CD4-positive, alpha-beta T cell treated with Interleukin-21 for 1 hour (primary cell): ENCODE measurements around the gene PDK3.

ENCODE experiments used
- DNase-seq: peaks from one replicate; pipeline ENCODE4 v3.0.0-alpha.2; 2020

The PDK3 gene

DNA sequence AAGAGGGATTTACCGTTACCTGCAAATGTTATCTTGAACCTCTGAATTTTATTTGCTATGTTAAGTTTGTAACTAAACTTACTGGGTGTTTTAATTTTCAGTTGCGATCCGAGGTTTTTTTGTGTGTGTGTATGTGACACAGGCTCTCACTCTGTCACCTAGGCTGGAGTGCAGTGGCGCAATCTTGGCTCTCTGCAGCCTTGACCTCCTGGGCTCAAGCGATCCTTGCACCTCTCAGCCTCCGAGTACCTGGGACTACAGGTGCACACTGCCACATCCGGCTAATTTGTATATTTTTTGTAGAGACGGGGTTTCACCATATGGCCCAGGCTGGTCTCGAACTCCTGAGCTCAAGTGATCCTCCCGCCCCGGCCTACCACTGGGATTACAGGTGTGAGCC lies 18.5 kb downstream of the PDK3 start:
- DNase-seq: no peak

DNA sequence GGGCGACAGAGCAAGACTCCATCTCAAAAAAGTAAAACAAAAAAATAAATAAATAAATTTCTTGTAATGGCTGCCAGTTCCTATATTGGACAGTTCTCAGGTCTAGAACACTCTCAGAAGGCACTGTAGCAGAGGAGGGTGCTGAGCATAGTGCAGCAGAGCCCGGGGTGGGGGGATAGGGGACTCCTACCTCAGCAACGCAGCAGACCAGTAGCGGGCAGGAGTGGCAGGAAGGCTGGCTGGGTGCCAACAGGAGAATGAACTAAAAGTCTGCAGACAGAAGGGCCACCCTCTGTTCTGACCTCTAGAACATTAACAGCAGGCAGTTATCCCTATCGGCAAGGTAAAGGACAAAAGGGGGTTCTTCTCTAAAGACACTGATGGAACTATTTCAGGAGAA lies 20.2 kb downstream of the PDK3 start:
- no peak for DNase-seq

DNA sequence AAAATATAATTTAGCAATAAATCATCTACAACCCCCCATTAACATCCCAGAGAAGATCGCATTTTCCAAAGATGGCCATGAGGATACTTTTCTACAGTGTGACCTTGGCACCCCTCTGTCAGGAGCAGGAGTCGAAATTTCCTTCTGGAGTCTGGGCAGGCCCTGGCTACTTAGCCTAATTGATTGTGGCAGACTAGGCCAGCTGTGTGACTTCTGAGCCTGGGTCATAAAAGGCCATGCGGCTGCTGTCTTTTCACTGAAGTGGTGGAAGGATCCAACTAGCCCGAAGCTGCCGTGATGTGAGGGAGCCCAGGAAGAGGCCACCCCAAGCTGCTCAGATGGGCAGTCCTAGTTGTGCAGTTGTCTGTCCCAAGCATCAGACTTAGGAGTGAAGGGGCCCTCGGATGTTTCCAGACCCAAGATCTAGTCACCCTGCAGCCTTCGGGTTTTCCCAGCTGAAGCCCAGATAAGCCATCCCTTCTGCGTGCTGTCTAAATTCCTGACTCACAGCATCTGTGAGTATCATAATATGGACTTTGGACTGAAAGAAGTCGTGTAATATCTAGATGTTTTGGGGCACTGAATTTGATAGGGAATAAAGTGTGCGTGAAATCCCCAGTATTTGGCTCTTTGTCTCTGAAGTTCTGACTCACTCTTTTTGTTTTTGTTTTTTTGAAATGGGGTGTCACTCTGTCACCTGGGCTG lies 21.0 kb downstream of the PDK3 start:
- DNase-seq: no peak

DNA sequence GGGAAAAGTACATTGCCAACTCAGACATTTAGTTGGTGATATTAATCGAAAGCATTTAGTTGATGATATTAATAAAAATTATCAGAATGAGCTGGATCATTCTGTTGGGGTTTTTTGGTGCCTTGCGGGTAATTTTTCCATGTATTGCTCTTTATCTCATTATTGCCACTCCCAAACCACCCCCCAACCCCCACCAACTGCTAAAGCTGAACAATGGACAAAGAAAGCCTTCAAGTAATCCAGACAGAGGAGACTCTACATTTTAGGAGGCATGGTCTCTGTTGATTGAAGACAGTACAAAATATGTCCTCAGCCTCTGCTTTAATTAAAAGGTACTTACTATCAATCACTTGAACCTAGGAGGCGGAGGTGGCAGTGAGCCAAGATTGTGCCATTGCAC lies 22.5 kb downstream of the PDK3 start:
- DNase-seq: no peak

DNA sequence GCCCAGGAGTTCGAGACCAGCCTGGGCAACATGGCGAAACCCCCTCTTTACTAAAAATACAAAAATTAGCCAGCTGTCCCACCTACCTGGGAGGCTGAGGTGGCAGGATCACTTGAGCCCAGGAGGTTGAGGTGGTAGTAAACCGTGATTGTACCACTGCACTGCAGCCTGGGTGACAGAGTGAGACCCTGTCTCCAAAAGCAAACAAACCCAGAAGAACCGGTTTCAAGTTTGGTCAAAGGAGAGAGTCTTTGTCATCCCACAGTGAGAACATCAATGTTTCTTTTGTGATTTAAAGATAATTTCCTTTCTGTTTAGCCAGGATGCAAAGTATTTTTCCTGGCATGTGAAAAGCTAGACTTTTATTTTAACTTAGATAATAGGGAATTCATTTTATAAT lies 26.7 kb downstream of the PDK3 start:
- no peak for DNase-seq

DNA sequence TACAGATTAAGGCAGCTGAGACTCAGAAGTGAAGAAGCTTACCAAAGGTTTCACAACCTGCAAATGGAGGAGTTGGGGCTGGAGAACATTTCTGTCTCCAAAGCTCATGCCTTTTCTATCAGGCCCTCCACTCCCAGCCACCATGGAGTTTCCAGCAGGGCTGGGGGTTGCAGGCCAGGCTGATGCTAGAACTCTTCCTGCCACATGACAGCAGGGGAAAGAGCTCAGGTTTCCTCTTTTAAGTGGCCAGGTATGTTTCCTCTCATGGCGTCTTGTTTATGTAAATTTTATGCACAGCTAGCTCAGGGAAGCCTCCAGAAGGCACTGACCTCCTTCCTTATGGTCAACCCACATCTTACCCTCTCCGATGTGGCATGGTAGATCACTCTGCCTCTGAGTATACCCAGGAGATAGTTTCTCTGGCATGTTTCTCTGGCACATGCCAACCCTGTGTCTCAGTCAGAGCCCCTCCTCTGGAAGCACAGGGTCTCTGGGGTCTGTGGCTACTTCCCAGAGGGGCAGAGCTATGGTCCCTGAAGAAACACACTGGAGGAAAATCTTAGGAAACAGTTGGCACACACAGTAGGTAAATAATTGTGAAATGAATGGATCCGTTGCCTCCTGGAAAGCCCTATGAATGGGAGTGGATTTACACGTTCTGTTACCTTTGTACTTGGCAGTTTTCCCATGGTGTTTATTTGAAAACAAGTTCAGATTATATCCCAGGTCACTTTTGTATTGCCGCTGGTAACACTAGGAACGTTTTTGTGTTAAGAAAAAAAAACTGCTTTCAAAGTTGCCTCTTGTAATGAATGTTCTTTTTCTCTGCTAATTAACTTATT lies 28.9 kb downstream of the PDK3 start:
- DNase-seq: no peak

DNA sequence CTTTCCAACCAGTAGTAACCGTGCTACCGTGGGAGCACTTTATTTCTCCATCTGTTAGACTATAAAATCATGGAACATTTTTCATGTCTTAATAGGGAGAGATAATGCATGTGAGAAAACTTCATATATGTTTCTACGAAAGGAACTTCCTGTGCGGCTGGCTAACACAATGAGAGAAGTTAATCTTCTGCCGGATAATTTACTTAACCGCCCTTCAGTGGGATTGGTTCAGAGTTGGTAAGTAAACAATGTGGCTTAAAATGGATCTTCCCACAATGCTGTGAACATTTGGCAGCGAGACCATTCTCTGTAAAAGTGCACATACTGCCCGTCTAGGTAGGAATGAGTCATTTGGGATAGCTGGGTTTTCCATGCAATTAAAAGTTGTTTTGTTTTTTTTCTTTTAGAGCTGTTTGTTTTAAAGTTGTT lies 29.6 kb downstream of the PDK3 start:
- no peak for DNase-seq

DNA sequence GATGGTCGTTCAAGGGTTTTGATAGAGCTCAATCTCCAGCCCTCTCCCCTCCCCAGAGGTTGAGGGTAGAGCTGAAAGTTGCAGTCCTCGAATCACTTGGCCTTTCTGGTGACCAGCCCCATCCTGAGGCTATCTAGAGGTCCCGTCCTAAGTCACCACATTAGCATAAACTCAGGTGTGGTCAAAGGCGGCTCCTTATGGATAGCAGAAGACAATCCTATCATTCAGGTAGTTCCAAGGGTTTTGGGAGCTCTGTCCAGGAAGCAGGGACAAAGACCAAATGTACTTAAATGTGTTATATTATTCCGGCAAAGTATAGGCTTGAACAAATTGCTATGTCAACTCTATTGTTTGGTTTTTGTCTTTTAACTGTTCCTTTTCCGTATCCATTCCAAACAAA lies 30.6 kb downstream of the PDK3 start:
- no peak for DNase-seq

DNA sequence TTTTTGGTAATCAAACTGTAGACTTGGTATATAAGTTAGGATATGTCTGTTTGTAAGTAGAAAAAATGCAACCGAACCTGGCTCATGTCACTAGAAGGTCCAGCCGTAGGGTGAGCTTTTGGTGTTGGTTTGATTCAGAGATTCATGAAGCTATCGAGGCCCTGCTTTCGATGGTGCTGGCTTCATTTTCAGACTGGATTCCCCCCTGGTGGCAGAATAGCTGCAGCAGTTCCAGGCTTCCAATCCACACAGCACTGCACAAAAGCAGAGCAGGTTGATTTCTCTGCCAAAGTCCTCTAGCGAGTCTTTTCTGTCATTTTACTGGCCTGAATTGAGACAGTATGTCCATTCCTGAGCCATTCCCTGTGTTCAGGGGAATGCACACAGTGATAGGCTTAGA lies 33.1 kb downstream of the PDK3 start:
- peak; percentile 53 for DNase-seq

DNA sequence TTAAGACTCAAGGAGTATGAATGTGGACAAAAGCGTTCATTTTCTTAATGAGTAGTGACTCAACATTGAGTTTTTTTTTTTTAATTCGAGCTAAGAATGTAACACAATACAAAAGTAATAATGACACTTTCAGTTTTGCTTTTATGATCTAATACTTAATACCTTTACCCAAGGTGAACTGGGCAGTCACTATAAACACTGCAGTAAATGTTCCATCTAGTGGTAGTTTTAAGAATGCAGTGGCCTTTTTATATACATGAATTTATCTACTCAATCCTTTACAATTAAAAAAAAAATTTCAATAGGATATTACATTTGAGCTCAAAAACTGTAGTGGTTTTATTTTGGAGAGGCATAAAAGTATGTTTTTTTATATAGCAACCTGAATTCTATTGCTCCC lies 33.9 kb downstream of the PDK3 start:
- peak; percentile 66 for DNase-seq

DNA sequence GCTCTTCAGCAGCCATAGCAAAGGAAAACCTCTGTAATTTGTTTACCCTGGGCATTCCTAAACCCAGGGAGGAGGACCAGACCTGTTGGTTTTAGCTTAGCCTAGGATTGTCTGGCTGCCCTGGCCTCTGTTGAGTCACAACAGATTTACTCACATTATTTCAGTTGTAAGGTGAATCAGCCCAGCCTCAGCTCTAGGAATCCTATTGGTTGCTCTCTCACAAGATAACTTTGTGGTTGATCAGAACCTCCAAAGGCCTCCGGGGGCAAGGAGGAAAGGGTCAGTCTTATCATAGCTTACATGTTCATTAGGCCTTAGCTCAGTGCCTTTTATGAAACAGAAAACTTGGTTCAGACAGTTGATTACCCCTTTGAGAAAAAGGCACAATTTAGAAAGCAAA lies 41.0 kb downstream of the PDK3 start:
- DNase-seq: no peak

DNA sequence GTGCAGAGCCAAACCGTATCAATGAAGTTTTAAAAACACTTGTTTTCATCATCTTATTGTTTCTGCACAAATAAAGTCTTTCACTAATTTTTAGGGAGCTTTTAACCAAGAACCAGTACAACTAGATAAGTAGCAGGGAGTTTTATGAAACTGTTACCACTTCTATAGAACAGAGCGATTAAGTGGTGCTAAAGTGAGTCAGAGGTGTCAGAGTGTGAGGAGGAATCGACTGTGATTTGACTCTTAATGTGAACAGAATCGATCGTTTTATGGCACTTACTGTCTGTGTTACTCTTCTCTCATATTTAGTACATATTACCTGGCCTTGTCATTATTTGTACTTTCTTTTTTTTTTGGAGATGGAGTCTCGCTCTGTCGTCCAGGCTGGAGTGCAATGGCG lies 43.3 kb downstream of the PDK3 start:
- no peak for DNase-seq

DNA sequence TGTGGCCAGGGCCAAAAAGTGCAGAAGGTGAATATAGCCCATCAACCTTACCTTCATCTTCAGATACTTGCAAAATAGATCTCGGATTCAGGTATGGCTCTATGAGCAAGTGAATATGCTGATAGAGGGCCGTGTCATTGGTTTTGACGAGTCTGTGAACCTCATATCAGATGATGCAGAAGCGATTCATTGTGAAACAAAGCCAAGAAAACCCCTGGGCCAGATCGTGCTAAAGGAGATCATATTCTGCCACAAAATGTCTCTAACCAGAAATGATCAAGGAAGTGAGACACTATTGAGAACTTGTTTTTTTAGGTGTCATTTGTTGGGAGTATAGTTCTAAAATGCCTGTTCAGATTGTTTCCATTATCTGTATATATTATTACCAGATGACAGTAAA lies 48.3 kb downstream of the PDK3 start:
- no peak for DNase-seq

DNA sequence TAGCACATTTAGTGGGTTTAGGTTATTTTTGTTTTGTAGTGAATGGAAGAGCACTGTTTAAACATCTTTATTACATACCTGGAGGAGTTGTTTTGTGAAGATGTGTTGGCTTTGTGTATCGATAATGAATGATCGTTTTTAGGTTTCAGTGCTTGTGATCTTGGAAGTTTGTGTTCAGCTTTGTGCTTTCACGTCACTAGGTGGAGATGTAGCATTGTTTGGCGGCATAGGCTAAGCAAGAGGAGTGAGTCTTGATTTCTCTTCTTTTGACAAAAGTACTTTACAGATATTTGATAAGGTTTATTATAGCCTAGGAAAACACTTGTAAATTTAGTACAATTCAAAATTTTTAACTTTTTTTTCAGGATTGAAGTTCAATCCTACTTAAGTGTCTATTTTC lies 50.4 kb downstream of the PDK3 start:
- no peak for DNase-seq

DNA sequence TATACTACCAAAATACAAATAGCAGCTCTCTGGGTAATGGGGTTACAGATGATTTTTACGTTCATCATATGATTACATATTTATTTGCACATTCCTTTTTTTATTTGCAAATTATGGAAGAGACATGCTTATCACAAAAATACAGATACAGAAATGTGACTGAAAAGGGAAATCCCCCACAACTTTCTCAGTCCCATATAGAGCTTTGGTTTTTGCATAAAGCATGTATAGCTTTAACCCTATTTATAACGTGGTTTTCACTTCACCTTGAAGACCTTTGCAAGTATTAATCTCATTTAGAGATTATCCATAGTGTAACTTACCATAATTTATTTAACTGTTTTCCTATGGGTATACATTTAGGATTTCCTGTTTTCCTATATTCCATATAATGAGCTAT lies 55.4 kb downstream of the PDK3 start:
- no peak for DNase-seq

DNA sequence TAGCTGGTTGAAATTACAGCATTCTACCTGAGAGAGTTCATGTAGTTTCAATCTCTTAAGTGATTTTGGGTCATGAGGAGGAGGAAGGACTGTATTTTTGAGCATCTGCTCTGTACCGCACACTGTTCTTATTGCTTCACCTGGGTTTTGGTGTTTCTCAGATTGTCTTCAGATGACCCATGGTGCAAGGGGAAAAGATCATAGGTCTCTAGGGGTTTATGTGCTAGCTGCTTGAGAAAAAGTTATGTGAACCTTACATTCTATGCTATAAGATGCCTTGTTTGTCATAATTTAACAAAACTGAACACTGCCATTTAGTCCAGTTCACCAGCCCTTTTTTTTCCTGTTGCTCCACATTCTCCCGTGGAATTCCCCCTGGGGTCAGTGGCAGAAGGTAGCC lies 60.4 kb downstream of the PDK3 start:
- DNase-seq: no peak

DNA sequence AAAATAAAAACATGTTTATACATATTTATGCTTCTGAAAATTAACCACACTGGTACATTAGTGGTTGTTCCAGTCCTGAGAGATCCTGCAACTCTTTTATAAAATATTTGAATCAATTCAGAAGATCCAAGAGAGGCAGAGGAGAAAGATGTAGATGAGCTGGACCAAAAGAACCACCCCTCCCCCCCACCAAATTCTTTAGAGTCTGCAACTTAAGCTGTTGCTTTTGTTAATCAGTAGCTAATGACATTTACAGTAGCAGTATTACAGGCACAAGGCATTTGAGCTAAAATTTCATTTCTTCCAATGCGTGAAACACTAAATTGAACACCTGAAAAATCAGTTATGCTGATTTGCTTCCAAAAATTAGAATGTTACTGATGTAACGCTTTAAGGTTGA lies 61.5 kb downstream of the PDK3 start:
- DNase-seq: no peak

DNA sequence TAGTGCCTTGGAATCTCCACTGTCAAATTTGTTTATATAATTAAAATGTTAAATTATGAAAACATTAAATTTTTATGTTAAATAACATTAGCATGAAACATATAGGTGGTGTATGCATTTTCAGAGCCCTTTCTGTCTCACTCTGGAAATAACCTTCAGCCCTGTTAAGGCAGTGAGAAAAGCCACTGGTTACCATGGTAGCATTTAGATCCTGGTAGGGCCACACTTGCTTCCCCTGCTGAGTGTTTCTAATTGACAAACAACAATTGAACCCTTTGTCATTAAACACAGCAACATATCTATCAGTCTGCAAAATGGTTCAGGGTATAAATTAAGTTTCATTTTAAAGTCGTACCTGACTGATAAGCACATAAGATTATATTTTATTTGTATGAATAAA lies 63.5 kb downstream of the PDK3 start:
- no peak for DNase-seq

DNA sequence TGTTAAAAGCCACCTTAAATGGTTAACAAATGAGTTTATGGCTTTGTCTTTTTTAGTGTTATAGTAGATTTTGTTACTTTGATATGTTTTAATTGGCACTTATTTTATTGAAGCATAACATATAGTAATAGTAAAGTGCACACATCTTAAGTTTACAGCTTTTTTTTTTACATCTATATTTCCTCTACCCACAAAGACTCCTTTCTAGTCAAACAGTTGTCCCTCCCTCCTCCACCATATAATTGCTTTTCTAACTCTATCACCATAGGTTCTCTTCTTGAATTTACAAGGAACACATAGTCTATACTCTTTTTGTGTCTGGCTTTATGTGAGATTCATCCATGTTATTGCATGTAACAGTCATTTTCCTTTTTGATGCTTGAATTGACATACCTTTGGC lies 71.5 kb downstream of the PDK3 start:
- no peak for DNase-seq

DNA sequence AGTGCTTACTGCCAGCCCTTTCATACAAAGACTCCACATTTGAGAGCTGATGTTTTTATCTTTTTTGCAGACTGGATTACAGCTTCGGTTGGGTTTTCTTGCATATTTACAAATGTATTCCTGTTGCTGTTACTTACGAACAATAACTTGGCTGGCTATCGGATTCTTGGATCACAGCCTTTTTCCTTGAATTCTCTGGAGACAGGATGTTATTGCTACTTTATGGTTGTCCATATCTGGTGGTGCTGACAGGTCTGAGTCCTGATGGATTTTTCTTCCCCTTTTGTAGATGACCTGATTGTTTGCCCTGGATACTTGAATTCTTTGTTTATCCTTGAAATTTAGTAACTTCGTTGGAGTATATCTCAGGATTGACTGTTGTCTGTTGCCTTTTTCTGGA lies 77.7 kb downstream of the PDK3 start:
- DNase-seq: no peak

DNA sequence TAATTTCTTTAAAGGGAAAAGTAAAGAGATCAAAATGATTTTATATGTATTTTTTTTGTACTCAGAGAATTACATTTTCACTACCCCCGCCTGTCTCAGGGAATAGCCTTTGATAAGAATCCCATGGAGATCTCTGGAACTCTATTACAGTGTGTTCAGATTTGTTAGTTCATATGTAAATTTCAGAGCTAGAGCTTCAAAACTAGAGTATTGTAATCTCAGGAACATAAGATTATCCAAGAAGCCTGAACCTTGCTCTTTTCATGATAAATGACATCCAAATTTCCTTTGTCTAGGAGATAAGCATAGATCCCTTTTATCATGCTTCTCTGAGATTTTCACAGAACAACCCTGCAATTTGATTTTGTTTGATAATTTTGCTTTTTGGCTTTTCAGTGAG lies 82.9 kb downstream of the PDK3 start:
- DNase-seq: no peak

DNA sequence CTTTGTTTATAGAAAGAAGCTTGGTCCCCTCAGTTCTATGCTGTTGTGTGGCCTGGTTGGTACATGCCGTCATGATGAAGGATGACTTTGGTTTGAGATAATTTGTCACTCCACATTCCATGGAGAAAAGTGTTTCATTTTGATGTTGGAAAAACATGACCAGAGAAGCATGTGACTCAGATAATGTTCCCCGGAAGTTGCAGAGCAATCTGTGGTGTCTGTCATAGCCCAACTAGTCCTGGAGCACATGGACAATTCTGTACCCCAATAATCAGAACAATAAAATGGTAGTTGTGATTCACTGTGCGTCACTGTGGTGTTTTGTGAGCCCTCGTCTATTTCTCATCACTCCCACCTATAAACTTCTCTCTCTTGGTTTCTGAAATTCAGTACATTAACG lies 85.1 kb downstream of the PDK3 start:
- no peak for DNase-seq

DNA sequence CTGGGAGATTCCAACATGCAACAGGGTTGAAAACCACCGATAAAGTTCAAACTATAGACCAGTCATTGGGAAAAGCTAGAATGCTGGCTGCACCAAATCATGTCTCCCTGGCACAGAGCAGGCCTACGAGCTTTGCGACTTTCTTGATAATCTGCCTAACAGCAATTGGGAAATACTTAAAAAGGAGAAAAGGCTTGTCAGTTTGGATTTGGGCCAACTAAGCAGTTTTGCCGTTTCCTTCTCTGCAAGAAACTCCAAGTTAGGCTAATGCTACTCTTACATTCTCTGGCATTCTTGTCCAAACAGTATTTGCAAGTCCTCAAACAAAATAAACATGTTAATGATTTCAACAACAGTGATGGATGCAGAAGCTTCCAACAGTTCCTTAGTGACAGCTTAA lies 87.9 kb downstream of the PDK3 start:
- DNase-seq: no peak

DNA sequence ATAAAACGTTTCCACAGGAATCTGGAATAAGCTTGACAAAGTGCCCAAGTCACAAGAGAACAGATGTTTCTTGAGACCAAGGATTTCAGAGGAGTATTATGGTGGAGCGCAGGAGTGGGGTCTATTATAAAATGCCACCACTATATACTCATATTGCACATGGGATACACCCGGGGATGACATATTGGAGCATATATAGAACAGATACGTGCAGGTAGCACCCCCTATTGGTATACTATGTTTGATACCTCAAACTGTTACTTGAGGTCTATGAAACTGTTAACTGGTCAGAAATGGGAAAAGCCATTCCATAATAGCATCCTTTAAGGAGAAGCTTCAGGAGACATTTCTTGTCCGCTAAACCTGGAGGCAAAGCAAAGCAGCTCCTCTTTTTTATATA lies 96.0 kb downstream of the PDK3 start:
- peak; percentile 1 for DNase-seq
